NOMO-1 treated with dmso at 0.1 percent for 144 hours (cell line): ENCODE results near the gene SPEN.

ENCODE experiments used
- DNase-seq: peaks from one replicate; lab custom pipeline; 2025; ENCODE audit not compliant: unreplicated experiment; lab: John Stamatoyannopoulos, UW

SPEN gene

GRCh38 chr1:15852036-15852827 lies 4.7 kb downstream of the SPEN start:
- DNase-seq = no peak

- no peak for DNase-seq
Measured at GRCh38 chr1:15852828-15853302, 5.4 kb downstream of the SPEN start.

GRCh38 chr1:15856888-15857287 lies 9.4 kb downstream of the SPEN start:
- no peak for DNase-seq

GRCh38 chr1:15858069-15858670 lies 10.7 kb downstream of the SPEN start:
- no peak for DNase-seq

- no peak for DNase-seq
Measured at GRCh38 chr1:15858672-15859372, 11.3 kb downstream of the SPEN start.

- no peak for DNase-seq
Measured at GRCh38 chr1:15863156-15863901, 15.8 kb downstream of the SPEN start.

- no peak for DNase-seq
Measured at GRCh38 chr1:15866721-15867201, 19.3 kb downstream of the SPEN start.

- no peak for DNase-seq
Measured at GRCh38 chr1:15867288-15867687, 19.8 kb downstream of the SPEN start.

- no peak for DNase-seq
Measured at GRCh38 chr1:15869413-15869812, 21.9 kb downstream of the SPEN start.

- DNase-seq = no peak
Measured at GRCh38 chr1:15870421-15870820, 22.9 kb downstream of the SPEN start.

GRCh38 chr1:15874471-15874870 lies 27.0 kb downstream of the SPEN start:
- DNase-seq = no peak

- DNase-seq = no peak
Measured at GRCh38 chr1:15876357-15877055, 29.0 kb downstream of the SPEN start.

GRCh38 chr1:15881961-15882360 lies 34.5 kb downstream of the SPEN start:
- DNase-seq = no peak

GRCh38 chr1:15882665-15883064 lies 35.2 kb downstream of the SPEN start:
- no peak for DNase-seq

- DNase-seq = no peak
Measured at GRCh38 chr1:15883326-15883725, 35.8 kb downstream of the SPEN start.

- no peak for DNase-seq
Measured at GRCh38 chr1:15884477-15884876, 37.0 kb downstream of the SPEN start.

- no peak for DNase-seq
Measured at GRCh38 chr1:15885269-15885668, 37.8 kb downstream of the SPEN start.

- DNase-seq = peak; percentile 89
Measured at GRCh38 chr1:15885701-15886610, 38.4 kb downstream of the SPEN start.

- DNase-seq = no peak
Measured at GRCh38 chr1:15886611-15887167, 39.2 kb downstream of the SPEN start.
